ENCODE data around the gene KCTD1. TPM values are rescaled to one million over a fixed set of nuclear protein-coding genes. Genes with fewer than 3 reads are reported as not detected.
A peak's percentile ranks its signal among the peaks of the same experiment; 100 is the strongest.

KCTD1 gene
- total RNA-seq, 4 donors from 2014 or later, result 4.7 to 6.0 (median 5.2) TPM

DNA sequence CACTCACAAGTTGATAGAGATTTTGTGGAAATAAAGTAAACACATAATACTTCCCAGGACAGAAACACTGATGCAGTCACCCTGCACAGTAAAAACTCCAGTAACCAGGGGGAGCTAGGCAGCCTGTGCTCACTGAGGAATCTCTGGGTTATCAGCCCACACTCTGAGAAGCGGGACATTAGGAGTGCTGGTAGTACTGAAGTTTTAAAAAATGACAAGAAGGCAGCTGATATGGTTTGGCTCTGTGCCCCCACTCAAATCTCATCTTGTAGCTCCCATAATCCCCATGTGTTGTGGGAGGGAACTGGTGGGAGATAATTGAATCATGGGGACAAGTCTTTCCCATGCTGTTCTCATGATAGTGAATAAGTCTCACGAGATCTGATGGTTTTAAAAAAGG, 31.4 kb downstream of the KCTD1 start:
- no peak for ATAC-seq
- in situ Hi-C loops (cut with MboI; ENCODE audit: low sequenced_read_pairs in 4 of 4), result no loop called here
- TF ChIP-seq CTCF (IDR thresholded peaks at IDR 0.05 in 4 of 5, conservative IDR thresholded peaks at IDR 0.05 in 1 of 5) (no peak), POLR2A (IDR thresholded peaks at IDR 0.05) (no peak)

DNA sequence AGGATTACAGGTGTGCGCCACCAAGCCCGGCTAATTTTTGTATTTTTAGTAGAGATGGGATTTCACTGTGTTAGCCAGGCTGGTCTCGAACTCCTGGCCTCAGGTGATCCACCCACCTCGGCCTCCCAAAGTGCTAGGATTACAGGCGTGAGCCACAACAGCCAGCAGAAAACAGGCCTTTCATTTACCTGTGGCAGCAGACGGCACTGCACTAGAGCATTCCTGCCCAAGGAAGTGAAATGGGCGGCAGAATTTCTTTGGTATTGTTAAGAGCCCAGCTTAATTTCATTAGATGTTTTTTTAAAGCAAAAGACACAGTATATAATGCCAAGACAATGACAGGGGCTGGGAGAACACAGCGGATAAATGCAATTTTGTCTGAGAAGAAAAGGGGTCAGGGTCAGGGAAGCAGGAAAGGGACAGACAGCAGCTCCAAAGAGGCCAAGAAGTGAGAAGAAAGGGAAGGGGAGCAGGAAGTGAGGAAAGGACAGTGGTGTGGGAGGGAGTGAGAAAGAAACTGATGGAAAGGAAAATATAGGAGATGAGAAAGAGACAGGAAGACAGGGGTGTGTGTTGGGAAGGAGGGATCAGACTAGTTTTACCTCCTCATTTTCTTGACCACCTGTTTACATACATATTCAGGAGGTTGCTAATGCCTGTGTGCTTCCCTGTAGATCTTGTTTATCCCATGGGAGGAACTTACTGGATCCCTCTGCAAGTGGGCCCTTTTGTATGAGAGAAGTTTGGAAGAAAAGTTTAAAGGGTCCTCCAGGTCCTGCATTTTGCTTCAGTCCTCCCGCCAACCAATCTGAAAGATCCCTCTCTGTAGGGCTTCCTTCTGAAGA, 32.5 kb downstream of the KCTD1 start:
- Histone ChIP-seq H3K4me1 (peaks cover 21 to 45% of the 10 kb centered on the region in 2 donors), H3K27me3 (no peaks in the 10 kb centered on the region), H3K36me3 (no peaks in the 10 kb centered on the region), H3K9me3 (no peaks in the 10 kb centered on the region), H3K27ac (no peak overlapping the region), H3K4me3 (no peak overlapping the region)
- DNase-seq (no peak), ATAC-seq (no peak)
- intact Hi-C loops (cut with DNase I; ENCODE audit: low total_unique reads), result no loop called here
- TF ChIP-seq POLR2A (IDR thresholded peaks at IDR 0.05), result no peak
- TF ChIP-seq CTCF (IDR thresholded peaks at IDR 0.05 in 4 of 5, conservative IDR thresholded peaks at IDR 0.05 in 1 of 5), result no peak
- in situ Hi-C loops (cut with MboI; ENCODE audit: low sequenced_read_pairs in 4 of 4), result no loop called here

More for the DNA sequence above, 31.4 kb downstream of the KCTD1 start:
- intact Hi-C loops (cut with DNase I; ENCODE audit: low total_unique reads), result no loop called here
- no peak overlapping the region for H3K27ac ChIP-seq
- no peaks in the 10 kb centered on the region for H3K27me3 ChIP-seq
- no peak overlapping the region for H3K4me3 ChIP-seq
- no peak for DNase-seq
- no peaks in the 10 kb centered on the region for H3K36me3 ChIP-seq
- H3K4me1 ChIP-seq, result peaks cover 15 to 34% of the 10 kb centered on the region in 2 donors
- no peaks in the 10 kb centered on the region for H3K9me3 ChIP-seq

DNA sequence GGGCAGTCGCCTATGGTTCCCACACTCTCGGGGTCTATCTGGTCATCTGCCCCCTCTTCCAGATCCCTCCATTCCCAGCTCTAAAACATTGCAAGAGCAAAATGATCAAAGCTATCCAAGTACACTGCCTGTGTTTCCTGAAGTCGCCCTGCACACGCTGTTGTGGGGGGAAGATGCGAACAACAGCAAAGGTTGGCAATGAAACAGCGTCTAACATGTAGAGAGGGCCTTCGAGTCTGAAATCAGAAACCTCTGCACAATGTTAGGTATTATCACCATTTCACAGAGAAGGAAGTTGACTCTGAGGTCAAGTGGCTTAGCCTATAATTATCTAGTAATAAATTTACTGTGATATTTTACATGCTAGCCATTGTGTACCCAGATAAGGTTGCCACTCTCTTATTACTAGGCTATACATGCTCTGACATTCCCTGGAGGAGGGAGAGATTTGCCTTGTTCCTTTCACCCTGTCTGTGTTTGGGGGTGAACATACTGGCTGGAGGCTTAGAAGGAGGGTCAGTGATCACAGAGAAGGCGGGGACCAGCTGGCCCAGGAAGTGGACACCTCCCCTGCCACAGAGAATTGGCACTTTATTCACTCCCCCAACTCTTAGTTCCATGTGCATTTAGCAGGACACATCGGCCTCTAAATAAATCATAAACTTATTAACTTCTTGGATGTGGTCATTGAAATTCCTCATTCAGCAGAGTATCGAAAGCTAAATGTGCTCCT, 36.8 kb downstream of the KCTD1 start:
- intact Hi-C loops (cut with DNase I; ENCODE audit: low total_unique reads), result no loop called here
- ATAC-seq (peak; percentile 33 to 54), DNase-seq (no peak)
- H3K36me3 ChIP-seq, result no peaks in the 10 kb centered on the region
- H3K27ac ChIP-seq, result peak overlapping the region in 3 of 4 donors; percentile 24 to 70 (median 45)
- H3K4me3 ChIP-seq, result peak overlapping the region in 2 of 4 donors; percentile 3 to 26
- H3K9me3 ChIP-seq, result no peaks in the 10 kb centered on the region
- in situ Hi-C loops (cut with MboI; ENCODE audit: low sequenced_read_pairs in 4 of 4), result no loop called here
- TF ChIP-seq POLR2A (IDR thresholded peaks at IDR 0.05) (no peak), CTCF (IDR thresholded peaks at IDR 0.05 in 4 of 5, conservative IDR thresholded peaks at IDR 0.05 in 1 of 5) (no peak)
- peaks cover 21 to 40% of the 10 kb centered on the region in 2 donors for H3K4me1 ChIP-seq
- H3K27me3 ChIP-seq, result no peaks in the 10 kb centered on the region

GRCh38 chr18:26510337-26510736, 38.0 kb downstream of the KCTD1 start:
- no peaks in the 10 kb centered on the region for H3K9me3 ChIP-seq
- TF ChIP-seq POLR2A (IDR thresholded peaks at IDR 0.05), result no peak
- no peak for TF ChIP-seq CTCF (IDR thresholded peaks at IDR 0.05 in 4 of 5, conservative IDR thresholded peaks at IDR 0.05 in 1 of 5)
- in situ Hi-C loops (cut with MboI; ENCODE audit: low sequenced_read_pairs in 4 of 4), result no loop called here
- ATAC-seq (peak; percentile 48 to 68), DNase-seq (no peak)
- intact Hi-C loops (cut with DNase I; ENCODE audit: low total_unique reads), result no loop called here
- no peak overlapping the region for H3K4me3 ChIP-seq
- H3K27me3 ChIP-seq, result no peaks in the 10 kb centered on the region
- no peaks in the 10 kb centered on the region for H3K36me3 ChIP-seq
- H3K4me1 ChIP-seq, result peaks cover 21 to 36% of the 10 kb centered on the region in 2 donors
- no peak overlapping the region for H3K27ac ChIP-seq
